H7 (cell line): ENCODE results near the gene FAT2. TPM values are rescaled to one million over a fixed set of nuclear protein-coding genes. Genes with fewer than 3 reads are reported as not detected.
"Not testable (repeated sequence)": the region's sequence is repeated elsewhere in the genome, so short reads cannot be mapped to it uniquely, and the experiment has no call there.

ENCODE experiments used
- DNase-seq: peaks from one replicate; pipeline ENCODE4 v3.0.0; 2012
- H3K27me3 ChIP-seq: 2 replicates; pipeline ENCODE4 v1.6.0; 2011; ENCODE audit warnings: mild to moderate bottlenecking, low read length; ENCODE audit not compliant: control insufficient read depth, insufficient read depth
- H3K36me3 ChIP-seq: replicated peaks from 2 replicates; pipeline ENCODE4 v1.5.1; 2011; ENCODE audit warnings: low read length; ENCODE audit not compliant: control insufficient read depth, insufficient read depth
- H3K4me3 ChIP-seq: 2 replicates; pipeline ENCODE4 v1.5.1; 2011; ENCODE audit warnings: low read depth, mild to moderate bottlenecking, control low read depth, low read length, moderate library complexity; ENCODE audit not compliant: insufficient read depth
- total RNA-seq: library from RNA; depleted of rRNA; stranded (reverse); fragments of >200 nt; shearing (Covaris generic); gene quantifications from 2 replicates; pipeline ENCODE4 v1.2.3, GENCODE V29; 2014

The FAT2 gene
- total RNA-seq, 1 experiment from 2014 or later: under 0.01 TPM

- no peak overlapping the region for H3K4me3 ChIP-seq
- H3K36me3 ChIP-seq: no peaks in the 10 kb centered on the region
- peak; percentile 57 for DNase-seq
- H3K27me3 ChIP-seq: no peaks in the 10 kb centered on the region
These were observed 10.3 kb downstream of the FAT2 start for GRCh38 chr5:151580858-151581257.

- Histone ChIP-seq H3K36me3 (no peaks in the 10 kb centered on the region), H3K27me3 (no peaks in the 10 kb centered on the region), H3K4me3 (no peak overlapping the region)
- no peak for DNase-seq
These were observed 10.9 kb downstream of the FAT2 start for GRCh38 chr5:151580239-151580638.

GRCh38 chr5:151579146-151579545 is 12.0 kb downstream of the FAT2 start:
- not testable (repeated sequence) for DNase-seq, H3K36me3 ChIP-seq, H3K27me3 ChIP-seq, H3K4me3 ChIP-seq

DNA sequence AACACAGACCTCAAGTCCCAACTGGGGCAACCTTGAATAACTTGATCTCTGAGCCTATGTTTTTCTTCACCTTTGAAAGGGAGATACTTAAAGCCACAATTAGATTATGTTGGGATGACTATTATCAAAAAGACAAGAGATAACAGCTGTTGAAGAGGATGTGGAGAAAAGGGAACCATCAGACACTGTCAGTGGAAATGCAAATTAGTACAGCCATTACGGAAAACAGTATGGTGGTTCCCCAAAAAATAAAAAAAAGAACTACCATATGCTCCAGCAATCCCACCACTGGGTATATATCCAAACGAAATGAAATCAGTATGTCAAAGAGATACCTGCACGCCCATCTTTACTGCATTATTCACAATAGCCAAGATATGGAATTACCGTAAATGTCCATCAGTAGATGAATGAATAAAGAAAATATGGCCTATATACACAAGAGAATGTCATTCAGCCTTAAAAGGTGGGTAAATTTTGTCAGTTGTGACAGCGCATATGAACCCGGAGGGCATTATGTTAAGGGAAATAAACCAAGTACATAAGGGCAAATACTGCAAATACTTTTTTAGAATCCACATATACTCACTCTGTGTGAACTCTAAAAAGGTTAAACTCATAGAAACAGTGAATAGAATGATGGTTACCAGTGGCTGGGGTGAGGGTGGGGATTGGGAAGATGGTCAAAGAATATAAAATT is 12.7 kb downstream of the FAT2 start:
- H3K27me3 ChIP-seq: no peaks in the 10 kb centered on the region
- no peak overlapping the region for H3K4me3 ChIP-seq
- no peak for DNase-seq
- no peaks in the 10 kb centered on the region for H3K36me3 ChIP-seq

DNA sequence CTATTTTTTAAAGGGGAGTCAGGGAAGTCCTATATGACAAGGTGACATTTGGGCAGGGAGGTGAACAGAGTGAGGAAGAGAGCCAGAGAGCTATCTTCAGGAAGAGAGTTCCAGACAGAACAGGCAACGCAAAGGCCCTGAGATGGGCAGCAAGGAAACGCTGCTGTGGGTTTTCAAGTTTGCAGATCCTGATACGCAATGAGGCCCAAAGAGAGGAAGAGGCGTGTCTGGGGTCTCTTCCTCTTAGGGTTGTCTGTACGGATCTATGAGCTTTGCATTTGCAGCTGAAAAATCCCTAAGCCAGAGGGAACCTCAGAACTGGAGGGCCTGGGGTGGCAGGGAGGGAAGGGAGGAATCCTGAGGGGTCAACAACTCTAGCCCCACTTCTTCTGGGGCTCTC is 13.6 kb downstream of the FAT2 start:
- H3K36me3 ChIP-seq: no peaks in the 10 kb centered on the region

DNA sequence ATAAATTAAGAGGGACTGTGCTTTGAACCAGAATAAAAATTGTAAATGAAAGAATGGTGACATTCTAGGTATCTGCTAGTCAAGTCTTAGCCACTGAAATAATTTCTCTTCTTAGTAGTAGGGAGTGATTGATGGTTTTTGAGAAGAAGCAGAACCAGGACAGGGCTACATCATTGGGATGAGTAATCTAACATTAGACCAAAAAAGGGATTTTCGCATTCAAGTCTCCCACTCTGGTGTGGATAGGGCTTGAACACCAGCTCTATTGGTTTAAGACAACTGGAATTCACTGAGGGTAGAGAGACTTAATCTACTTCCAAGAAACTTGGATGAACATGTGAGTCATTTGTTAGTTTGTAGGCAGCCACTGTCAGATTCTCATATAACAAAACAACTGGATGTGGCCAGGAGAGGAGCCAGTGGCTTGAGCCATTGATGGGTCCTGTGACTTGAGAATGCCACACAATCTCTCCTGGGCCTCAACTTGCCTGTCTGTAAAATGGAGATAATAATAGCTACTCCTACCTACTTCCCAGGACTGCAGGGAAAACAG is 16.6 kb downstream of the FAT2 start:
- no peak overlapping the region for H3K4me3 ChIP-seq
- H3K36me3 ChIP-seq: no peaks in the 10 kb centered on the region
- no peak for DNase-seq
- peaks cover 2% of the 10 kb centered on the region; the same call in 1 of the 2 replicates for H3K27me3 ChIP-seq

More for the DNA sequence above, 13.6 kb downstream of the FAT2 start:
- Histone ChIP-seq H3K4me3 (no peak overlapping the region), H3K27me3 (no peaks in the 10 kb centered on the region)
- DNase-seq: no peak

DNA sequence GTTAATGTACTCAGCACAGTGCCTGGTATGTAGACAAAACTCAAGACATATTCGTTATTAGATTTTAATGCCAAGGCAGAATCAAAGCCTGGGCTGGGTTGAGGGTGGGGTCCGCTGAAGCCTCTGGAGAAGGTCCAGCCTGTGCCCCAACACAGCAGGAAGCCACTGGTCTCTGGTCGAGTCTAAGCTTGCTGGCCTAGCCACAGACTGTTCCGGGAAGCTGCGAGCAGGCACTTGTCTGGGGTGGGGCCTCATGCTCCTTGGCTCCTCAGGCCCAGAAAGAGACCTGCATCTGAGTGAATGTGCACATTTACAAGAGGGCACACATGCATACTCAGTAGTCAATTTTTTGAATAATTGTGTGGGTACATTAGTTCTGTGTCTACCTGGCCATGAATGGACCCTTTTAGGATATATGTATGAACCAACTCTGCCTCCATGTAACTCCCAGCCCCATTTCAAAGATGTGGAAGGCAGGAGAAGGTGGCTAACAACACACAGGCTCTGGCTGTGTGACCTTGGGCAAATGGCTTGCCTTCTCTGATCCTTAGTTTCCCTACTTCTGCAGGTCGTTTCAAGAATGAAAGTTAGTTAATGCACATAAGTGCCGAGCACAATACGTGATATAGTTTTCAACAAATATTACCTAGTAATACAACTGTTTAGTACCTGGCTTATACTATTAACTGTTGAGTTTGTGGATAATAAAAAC is 18.3 kb downstream of the FAT2 start:
- Histone ChIP-seq H3K4me3 (no peak overlapping the region), H3K27me3 (peaks cover 2% of the 10 kb centered on the region; the same call in 1 of the 2 replicates), H3K36me3 (no peaks in the 10 kb centered on the region)
- no peak for DNase-seq

DNA sequence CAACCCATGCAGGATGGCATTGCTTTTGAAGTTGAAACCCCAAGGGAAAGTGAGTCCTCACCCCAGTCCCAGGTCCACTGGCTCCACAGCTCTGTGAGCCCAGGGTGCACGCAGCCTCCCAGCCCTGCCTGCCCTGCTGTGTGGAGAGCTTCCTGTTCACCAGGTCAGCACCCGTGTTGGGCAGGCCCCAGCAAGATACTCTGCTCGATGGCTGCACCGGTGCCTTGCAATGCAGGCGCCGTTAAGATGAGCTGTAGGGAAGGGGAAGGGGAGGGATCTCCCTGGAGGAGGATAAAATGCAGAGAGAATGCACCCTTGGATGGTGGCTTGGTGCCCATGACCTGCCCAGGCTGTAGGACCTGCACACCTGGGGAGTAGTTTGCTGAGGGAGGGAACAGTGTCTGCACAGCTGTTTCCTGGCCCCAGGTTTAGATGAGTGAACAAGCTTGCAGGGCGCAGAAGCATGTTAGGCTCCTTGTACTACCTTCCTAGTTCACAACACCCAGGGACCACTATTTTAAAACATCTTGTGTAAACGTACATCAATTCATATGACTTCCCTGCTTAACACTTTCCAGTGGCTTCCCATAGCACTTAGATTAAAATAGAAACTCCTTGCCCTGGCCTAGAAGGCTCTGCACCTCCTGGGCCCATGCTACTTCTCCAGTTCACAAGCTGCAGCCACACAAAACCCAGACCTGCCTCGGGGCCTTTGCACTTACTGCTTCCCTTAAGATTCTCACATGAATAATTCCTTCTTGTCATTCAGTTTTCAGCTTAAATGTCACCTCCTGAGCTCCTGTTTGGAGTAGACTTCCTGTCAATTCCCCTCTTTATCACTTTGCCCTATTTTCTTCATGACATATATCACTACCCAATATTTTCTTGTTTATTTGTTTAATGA is 19.6 kb downstream of the FAT2 start:
- no peak overlapping the region for H3K4me3 ChIP-seq
- H3K27me3 ChIP-seq: peaks cover 2% of the 10 kb centered on the region; the same call in 1 of the 2 replicates
- no peaks in the 10 kb centered on the region for H3K36me3 ChIP-seq
- DNase-seq: no peak

DNA sequence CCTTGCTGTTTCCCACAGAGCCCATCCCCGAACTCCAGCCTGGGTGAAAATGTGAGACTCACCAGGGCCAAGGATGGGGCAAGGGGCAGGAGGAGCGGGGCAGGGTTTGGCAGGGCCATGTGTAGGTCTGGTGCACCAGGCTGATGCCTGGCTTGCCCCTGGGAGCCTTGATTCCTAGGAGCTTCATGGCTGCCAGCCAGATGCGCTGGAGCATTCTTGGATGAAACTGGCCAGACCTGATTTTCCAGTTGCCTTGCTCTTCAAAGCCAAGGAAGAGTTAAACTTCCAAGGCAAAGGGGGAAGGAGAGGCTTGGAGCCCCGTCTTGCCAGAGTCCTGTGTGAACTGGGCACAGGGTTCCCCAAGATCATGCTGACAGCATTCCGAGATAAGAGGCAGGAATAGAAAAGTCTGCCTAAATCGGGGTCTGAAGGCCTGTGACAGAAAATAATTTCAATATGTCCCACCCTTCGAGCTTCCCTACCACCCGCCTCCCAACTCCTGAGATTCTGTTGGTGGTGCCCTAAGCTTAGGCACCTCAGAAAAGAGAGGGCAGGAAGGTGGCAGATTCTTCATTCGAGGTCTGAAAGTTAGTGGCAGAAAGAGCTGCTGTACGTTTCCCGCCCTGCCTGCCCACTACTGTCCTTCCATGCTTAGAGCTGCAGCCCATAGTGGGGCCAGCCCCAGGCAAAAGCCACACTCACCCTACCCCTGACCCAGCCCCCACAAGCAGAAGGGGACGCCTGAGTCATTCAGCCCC is 20.4 kb downstream of the FAT2 start:
- Histone ChIP-seq H3K36me3 (no peaks in the 10 kb centered on the region), H3K4me3 (no peak overlapping the region), H3K27me3 (peaks cover 2% of the 10 kb centered on the region; the same call in 1 of the 2 replicates)
- DNase-seq: peak; percentile 42

DNA sequence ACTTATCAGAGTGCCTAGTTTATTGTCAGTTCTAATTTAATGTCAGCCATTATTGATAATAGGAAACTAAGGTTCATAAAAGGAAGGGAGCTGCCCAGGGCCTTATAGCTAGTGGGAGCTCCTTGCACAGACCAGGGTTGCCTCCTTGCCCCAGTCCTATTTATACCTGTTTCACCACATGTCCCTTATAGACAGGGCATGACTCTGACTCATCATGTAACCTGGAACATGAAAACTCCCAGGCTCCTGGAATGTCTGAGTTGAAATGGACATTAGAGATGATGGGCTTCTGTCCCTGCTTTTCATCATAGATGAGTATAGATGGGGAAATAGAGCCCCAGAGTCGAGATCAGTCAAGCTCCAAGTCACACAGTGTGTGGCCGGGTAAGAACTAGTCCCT is 21.1 kb downstream of the FAT2 start:
- Histone ChIP-seq H3K36me3 (no peaks in the 10 kb centered on the region), H3K27me3 (peaks cover 2% of the 10 kb centered on the region; the same call in 1 of the 2 replicates), H3K4me3 (no peak overlapping the region)
- DNase-seq: no peak

DNA sequence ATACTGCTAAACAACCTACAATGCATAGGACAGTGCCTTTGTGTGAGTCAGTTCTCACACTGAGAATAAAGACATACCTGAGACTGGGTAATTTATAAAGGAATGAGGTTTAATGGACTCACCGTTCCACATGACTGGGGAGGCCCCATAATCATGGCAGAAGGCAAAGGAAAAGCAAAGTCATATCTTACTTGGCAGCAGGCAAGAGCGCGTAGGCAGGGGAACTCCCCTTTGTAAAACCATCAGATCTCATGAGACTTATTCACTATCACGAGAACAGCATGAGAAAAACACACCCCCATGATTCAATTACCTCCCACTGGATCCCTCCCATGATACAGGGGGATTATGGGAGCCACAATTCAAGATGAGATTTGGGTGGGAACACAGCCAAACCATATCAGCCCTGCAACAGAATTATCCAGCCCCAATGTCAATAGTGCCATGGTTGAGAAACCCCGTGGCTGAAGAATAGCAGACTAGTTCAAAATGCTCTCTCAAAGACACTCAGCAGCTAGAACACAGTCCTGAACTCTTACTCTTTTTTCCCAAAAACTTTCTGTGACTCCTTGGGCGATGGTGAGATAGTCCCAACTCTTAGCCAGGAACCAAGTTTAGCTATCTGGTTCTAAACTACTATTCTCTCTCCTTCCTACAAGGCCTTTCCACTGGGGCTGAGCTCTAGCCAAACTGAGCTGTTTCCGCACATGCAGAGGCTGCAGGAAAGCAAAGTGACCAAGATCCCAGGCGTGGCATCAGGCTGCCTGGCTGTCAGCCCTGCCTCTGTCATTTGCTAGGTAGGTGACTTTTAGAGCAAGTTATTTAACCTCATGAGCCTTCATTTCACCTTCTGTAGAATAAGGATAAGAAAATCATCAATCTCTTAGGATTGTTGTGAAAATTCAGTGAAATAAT is 21.7 kb downstream of the FAT2 start:
- no peak for DNase-seq

DNA sequence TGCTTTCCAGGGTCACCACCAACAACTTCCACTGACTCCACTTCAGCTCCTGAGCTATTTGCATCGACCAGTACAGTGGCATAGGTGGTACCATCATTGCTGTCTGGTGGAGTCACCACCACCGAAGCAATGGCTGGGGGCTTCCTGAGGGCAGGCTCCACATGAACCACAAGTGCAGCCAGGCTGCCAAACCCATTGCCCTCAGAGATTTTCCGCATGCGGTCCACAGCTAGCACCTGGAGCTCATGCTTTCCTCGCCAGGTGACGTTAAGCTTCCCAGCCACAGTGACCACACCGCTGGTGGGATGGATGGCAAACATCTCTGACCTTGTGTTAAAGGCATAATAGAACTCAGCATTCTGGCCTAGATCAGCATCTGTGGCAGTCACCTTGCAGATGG is 23.1 kb downstream of the FAT2 start:
- Histone ChIP-seq H3K4me3 (no peak overlapping the region), H3K36me3 (no peaks in the 10 kb centered on the region), H3K27me3 (peaks cover 2% of the 10 kb centered on the region; the same call in 1 of the 2 replicates)
- DNase-seq: no peak

More for the DNA sequence above, 21.7 kb downstream of the FAT2 start:
- no peak overlapping the region for H3K4me3 ChIP-seq
- H3K27me3 ChIP-seq: peaks cover 2% of the 10 kb centered on the region; the same call in 1 of the 2 replicates
- no peaks in the 10 kb centered on the region for H3K36me3 ChIP-seq

GRCh38 chr5:151565971-151566370 is 25.2 kb downstream of the FAT2 start:
- DNase-seq: no peak
- Histone ChIP-seq H3K4me3 (no peak overlapping the region), H3K36me3 (no peaks in the 10 kb centered on the region), H3K27me3 (no peaks in the 10 kb centered on the region)
